Activated naive CD8-positive, alpha-beta T cell treated with anti-CD3 and anti-CD28 coated beads, Interleukin-2, amount 50 U/mL, for 16 hours (primary cell): ENCODE data around the gene FLNB.
"Not testable (repeated sequence)": the region's sequence is repeated elsewhere in the genome, so short reads cannot be mapped to it uniquely, and the experiment has no call there.

Source experiments
- DNase-seq: peaks from one replicate; pipeline ENCODE4 v3.0.0-alpha.2; 2020; ENCODE audit warnings: low read depth, low spot score

The FLNB gene

DNA sequence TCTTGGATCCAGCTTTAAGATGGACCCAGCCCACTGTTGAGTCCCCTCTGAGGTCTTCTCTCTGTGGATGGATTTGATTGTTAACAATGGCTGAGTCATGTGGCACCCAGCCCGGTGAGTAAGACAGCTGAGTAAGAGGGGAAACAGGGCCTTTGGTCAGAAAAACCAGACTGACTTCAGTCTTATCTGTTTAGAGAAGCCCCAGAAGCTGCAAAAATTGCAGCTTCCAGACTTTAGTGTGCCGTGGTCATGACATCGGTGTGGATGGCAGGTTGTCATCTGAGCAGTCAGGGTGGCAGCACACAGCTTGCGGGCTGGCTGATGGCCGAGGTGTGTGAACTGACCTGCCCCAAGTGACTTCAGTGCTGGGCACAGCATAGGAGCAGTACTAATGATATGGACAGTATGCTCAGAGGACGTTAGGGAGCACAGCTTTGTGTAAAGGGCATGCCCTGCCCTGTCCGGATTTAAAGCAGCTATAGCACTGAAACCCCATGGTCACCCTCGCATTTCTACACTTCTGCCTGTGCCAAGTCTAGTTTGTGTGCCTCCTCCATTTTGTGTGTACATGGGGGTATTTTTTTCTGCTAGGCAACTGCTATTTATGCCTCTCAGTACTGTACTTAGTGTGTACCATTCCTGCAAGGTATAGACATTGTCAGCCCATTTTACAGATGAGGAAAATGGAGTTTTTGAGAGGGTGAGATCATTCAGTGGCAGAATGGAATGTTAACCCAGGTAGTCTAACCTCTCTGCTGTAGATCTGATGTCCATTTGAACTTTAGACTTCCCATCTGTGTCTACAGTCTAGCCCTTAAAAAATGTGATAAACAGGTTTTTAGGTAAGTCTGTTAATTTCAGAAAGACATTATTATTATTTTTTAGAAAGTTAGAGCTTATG, 44.4 kb downstream of the FLNB start:
- DNase-seq = no peak

DNA sequence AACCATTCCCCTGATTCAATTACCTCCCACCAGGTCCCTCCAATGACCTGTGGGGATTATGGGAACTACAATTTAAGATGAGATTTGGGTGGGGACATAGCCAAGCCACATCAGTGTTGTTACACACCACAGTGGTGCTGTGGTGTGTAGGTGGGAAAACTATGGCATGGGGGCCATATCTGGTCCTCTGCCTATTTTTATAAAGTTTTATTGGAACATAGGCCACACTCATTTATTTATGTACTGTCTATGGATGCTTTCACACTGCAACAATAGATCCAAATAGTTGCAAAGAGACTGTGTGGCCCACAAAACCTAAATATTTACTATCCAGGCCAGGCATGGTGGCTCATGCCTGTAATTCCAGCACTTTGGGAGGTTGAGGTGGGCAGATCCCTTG, 46.4 kb downstream of the FLNB start:
- DNase-seq = no peak

DNA sequence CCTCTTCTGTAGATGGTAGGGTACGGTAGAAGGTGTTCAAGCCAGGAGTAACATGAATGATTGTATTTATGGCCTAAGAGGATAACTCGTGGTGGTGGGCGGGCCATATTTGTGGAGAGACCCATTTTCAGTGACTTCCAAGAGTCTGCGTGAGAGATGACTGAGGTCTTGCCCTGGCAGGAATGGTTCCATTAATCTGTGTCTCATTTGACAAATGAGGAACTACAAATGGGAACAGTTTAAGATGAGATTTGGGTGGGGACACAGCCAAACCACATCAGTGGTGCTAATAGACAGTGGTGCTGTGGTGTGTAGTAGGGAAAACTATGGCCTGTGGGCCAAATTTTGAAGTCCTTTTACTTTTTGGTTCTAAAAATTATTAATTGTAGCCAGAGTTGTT, 47.1 kb downstream of the FLNB start:
- DNase-seq = no peak

DNA sequence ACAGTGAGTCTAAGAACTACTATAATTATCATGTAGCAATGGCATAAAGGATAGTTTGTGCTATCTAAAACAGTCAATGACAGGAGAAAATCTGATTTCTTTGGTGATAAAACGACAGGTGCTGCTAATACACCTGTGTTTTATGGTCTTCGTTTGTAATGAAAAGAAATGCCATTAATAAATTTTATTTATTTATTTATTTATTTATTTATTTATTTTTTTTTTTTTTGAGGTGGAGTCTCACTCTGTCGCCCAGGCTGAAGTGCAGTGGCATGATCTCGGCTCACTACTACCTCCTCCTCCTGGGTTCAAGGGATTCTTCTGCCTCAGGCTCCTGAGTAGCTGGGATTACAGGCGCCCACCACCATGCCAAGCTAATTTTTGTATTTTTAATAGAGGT, 47.7 kb downstream of the FLNB start:
- DNase-seq = not testable (repeated sequence)

DNA sequence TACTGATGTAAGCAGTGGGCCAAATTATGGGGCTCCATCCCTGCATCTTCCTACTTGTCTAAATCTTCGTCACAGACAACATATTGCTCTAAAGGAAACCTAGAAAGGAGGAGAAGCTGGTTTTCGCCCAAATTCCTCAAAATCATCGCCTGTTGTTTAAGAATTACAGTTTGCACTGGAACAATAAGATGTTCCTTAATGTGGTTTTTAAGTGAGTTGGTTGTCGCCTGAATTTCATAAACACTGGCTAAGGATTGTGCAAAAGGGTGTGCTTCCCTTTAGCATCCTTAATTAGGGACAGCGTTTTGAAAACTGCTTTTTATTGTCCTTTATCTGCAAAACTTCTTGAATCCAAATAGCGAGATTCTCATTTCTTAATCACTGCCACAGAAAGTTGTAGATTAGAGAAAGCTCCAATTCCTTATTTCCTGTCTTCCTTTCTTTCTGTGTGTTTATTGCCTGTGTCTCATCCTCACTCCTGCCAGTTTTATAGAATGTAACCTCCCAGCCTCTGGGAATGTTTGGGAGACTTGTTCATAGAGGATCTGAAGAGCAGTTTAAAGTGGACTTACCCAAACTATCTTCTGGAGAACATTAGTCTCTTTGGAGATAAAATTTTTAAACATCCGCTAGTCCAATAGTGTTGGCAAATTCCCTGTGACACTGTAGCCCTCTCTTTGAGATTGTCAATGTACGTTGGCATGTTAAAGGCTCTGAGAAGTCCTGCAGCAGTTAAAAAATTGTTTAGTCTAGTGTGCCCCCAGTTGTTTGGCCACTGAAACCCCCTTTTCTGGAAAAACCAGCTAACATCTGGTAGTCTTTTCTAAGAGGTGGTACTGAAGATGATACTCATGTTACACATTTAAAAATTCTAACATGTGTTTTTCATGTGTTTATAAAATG, 50.4 kb downstream of the FLNB start:
- DNase-seq = no peak

DNA sequence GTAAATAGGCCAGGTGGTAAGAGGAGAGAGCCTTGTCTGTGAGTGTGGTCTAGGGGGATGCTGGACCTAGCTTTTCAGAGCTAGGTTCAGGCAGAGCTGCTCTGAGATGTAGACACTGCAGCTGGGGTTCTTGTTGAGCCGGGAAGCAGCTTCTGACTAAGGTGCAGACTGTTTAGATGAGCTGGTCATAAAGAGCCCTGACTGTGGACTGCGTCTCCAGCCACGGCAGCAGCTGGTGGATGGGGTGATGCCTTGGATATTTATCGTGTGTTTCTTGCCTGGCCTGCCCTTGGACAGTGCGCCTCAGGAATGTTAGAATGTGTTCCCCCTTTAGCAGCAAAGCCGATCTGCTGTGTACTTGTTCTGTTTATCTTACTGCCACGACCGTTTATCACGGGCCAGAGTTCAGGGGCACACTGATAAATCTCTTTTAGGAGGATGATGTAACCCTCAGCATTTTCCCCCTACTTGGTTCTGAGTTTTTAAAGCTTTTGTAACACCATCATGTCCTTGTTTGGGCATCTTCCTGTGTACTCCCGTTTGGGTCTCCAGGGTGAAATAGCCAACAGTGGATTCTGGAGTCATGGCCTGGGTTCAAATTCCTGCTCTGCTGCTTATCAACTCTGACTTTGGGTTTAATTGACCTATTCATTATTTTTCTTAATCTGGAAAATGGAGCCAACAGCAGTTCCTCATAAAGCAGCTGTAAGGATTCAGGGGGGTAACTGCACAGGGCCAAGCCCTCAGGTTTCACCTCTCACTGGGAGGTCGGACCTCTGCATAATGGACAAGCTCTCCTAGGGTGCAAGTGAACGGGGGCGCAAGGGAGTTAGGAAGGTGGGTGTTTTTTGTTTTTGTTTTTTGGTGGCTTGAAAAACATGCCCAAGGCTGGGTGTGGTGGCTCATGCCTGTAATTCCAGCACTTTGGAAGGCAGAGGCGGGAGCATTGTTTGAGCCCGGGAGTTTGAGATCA, 51.4 kb downstream of the FLNB start:
- DNase-seq = no peak

DNA sequence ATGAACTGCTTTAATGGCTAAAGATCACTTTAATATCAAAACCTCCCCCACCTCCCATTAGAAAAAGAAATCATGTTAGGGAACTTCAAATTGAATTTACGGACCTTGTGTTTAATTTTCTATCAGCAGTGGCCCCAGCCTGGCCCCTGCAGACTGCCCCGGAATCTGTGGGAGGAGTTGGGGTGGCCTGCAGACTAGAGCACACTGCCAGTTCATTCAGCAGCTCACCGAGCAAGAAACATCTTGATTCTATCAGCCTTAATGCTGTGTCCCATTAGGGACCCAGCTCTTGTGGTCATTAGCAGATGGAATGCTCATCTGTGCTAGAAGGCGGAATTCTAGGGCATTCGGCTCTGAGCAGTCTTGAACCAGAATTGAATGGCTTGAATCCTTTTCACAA, 54.2 kb downstream of the FLNB start:
- no peak for DNase-seq

DNA sequence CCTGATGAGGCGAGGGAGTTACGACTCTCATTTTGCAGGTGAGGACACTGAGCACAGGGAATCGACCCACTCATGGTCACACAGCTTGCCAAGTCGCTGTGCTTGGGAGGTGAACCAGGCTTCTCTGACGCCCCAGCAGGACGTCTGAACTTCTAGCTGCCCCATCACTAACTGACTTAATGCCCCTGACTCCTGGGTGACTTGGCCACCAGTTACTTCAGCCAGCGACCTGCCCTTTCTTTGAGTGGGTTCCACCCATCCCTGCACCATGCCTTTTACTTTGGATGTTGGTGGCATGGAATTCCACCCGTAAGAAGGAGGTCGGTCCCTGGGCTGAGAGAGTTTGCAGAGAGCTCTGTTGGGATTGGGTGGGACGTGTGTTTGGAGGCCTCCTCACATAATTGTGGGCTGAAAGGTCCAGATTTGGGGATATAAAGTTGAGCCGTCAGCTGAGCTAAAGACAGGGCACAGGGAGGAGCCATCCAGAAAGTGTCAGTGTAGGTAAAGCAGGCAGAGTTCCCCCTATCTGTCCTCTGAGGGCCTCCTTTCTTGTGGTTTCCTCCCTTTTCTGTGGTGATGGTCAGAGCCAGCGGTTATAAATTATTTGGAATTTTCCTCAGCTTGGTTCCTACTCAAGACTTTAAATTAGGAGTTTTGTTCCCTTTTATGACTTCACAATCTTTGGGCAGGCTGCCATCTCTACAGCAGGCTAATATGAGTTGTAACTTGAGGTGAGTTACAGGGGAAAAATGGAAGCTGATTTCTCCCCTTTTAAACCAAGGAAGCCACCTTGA, 55.0 kb downstream of the FLNB start:
- DNase-seq = no peak

DNA sequence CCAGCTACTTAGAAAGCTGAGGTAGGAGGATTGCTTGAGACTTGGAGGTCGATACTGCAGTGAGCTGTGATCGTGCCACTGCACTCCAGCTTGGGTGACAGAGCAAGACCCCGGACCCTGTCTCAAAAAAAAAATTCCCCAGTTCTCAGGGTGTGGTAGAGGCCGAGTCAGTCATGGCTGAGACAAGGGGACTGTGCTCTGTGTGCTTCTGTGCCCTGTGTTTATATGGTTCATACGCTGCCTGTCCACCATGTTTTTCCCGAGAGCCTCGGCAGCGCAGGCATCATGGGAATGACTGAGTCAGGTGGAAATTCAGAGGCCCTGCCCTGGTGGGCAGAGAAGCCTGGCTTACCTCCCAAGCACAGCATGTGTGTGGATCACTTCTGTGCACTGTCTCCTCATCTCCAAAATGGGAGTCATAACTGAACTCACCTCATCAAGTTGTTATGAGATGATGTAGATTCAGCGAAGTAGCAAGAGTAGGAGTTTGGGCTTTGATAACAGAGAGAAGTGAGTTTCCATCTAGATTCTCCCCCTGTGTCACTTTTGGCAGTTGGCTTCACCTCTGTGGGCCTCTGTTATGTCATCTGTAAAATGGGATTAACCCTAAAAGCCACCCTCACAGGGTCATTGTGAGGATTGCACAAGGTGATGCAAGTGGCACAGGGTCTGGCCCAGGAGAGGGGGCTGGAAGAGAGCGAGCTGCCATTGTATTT, 56.9 kb downstream of the FLNB start:
- no peak for DNase-seq

DNA sequence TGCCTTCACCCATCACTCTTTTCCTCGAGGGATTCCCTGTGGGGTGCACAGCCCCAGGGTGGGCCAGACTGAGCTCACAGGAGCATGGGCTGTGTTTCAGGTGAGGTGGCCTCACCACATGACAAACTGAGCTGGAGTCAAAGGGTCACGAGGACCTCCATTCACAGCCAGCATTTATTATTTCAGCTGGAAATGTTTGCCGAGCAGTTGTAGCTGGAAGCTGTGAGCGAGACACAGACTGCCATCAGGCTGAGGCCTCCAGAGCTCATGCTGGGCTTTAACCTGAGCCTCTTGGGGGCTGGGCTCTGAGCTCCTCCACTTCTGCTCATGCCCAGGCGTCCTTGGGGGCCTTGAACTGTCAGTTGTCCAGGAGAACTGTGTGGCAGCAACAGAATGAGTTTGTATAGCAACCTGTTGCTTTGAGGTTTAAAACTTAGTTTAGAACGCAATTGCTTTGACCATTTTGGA, 57.5 kb downstream of the FLNB start:
- no peak for DNase-seq

DNA sequence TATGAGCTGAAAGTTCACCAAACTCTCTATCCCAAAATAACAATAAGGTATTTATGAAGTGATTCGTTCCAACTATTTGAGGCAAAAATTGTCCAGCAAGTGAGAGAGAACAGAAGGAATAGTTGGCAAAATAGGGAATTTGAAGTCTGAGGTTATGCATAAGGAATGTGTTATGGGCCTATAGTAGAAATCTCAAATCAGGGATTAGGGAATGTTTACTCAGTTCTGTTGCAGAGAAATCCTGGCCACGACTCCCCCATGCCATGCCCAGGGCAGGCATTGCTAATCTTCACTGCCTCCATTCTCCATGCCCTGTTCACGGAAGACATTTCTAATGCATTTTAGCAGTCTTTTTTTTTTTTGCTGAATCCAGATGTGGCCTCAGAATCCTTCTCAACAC, 58.6 kb downstream of the FLNB start:
- DNase-seq = no peak

DNA sequence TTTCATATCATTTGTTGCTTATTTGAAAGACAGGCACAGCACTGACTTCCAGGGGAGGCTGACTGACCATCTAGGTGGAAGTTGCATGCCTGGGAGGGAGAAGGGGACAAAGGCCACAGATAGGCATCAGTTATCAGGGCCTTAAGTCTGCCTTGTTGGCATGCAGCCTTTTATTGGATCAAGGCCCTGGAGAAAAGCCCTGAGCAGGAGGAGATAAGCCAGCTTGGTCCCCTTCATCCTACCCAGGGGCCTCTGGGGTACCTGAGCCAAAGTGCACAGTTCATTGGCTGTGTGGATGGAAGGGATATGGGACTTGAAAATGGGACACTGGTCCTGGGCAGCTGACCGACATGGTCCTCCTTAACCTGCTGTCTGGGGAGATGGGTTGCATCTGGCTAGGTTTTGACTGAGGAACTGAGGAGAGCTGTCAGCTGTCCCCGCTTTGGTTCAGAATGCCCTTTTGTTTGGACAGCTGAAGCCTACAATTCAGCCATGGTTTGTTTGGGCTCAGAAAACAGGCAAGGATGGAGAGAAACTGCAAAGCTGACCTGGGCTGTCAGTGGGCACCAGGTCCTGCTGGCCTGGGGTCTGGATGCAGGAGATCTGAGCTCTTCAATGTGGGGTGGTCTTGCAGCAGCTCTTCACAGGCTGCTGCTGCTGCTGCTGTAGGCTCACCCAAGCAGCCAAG, 60.0 kb downstream of the FLNB start:
- no peak for DNase-seq

DNA sequence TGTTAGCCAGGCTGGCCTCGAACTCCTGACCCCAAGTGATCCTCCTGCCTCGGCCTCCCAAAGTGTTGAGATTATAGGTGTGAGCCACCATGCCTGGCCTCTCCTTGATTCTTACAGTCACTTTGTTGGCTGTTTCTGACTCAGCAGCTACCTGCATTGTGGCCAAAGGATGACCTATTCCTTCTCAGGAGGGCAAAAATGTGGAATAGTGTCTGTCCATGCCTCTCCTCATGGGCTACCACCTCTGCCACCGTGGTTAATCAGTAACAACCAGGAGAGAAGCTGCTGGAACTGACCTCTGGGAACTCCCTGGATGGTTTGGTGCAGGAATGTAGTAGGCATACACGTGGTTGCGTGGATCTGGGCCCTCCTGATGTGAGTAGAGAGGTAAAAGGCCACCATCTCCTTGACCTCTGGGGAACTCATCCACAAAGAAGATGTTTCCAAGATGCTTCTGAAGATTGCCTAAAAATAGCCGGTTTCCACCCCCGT, 63.3 kb downstream of the FLNB start:
- no peak for DNase-seq

DNA sequence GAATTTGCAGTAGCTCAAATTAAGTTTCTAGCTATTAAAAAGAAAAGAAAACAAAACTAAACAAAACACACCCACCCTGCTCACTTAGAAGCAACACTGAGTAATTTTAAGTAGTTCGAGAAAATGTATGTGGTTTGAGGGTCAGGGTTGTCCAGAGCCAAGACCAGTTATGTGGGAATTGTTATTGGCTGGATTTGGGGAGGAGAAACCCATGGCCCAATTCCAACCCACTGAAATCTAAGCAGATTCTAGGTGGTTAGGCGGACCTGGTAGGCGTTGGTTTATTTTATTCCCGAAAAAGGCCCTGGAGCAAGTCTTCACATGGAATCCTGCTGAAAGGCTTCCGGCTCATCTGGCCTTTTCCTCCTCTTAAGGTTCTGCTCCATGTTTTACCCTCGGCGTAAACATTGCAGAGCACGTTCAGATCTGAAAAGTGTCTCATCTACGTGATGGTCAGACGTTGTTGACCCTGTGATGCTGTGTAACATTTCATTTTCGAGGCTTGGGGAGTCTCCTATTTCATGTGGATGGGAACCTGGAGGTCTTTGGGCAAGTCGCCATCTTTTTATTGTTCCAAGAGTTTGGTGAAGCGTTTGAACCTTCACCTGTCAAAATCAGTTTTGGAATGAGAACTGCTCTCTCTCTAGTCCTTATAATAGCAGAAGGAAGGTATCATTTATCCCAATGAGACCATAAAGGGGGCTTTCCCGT, 64.0 kb downstream of the FLNB start:
- no peak for DNase-seq

DNA sequence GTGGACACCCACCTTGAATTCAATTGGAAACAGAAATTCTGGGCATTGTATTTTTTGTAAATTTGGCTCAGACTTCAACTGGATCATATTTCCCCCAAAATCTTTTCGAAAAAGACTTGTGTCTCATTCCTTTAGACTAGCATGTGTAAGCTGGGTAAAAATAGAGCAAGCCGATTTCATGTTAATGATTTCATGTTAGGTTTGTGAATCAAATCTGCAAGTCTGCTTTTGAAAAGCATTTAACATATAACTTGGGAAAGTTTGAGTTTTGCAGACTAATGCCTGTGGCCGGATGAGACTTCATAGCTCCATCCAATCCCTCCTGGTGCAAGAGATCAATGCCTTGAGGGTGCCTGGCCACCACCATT, 64.5 kb downstream of the FLNB start:
- no peak for DNase-seq

DNA sequence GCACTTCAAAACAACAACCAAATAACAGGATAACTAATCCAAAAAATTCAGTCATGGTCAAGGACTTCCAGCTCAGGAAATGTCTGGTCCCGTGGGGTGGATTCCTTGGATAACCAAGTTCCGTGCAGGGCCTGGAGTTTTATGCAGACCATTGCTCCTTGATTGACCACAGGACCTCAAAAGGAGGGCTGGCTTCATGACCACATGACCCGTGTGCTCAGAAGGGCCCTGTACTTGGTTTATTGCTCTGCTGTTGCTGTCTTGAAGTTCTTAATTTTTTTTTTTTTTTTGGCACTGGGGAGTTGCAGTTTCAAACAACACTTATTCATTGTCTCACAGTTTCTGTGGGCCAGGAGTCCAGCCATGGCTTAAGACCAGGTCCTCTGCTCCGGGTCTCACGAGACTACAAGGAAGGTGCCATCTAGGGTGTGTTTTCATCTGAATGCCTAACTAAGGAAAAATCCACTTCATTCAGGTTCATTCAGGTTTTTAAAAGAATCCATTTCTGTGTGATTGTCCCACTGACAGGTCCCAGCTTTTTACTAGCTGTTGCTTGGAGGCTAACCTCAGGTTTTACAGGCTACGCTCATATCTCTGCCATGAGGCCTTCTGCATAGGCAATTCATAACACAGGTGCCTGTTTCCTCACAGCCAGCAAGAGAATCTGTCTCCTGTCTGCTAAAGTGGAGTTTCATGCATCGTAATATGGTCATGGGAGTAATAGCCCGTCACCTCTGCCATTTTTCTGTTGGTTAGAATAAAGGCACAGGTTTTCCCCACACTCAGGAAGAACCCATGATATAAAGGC, 65.3 kb downstream of the FLNB start:
- no peak for DNase-seq

DNA sequence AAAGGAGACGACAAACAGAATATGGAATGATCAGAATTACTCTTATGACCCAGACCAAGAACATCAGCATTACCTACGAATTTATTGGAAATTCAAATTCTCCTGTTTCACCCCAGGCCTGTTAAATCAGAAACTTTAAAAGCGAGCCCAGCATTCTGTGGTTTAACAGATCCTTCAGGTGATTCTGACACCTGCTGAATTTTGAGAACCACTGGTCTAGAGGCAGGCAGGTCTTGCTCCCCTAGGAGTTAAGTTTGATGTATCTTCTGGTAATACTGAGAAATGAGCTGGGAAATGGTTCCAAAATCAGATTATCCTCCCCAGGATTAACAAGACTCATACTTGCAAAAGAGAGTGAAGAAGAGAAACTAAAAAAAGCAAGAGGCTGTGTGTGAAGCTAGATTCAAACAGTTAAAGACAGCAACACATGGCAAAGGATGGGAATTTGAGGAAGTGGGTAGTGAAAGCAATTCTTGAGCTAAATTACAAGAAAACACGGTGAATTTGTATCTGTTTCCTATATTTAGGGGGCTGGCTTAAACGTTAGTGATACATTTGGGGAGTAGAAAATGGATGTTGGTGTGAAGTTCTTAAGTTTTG, 66.0 kb downstream of the FLNB start:
- DNase-seq = no peak
